Fibroblast of lung (primary cell): ENCODE data around the gene NTN4. TPM values are rescaled to one million over a fixed set of nuclear protein-coding genes. Genes with fewer than 3 reads are reported as not detected.

Experiments
- DNase-seq, 2 donors: peaks; one replicate each; pipeline versions ENCODE4 v3.0.0 to v3.0.0-alpha.2; 2010; ENCODE audit warnings: low read depth in 2 of 2
- H2AFZ ChIP-seq: 2 replicates; pipeline ENCODE4 v1.5.1; 2012; ENCODE audit warnings: low read length, control low read depth, inconsistent platforms
- H3K27ac ChIP-seq: 2 replicates; pipeline ENCODE4 v1.5.1; 2011; ENCODE audit warnings: low read length, control low read depth; ENCODE audit not compliant: insufficient read depth
- H3K27me3 ChIP-seq: 2 replicates; pipeline ENCODE4 v1.5.1; 2011; ENCODE audit warnings: mild to moderate bottlenecking, low read length; ENCODE audit not compliant: control insufficient read depth, insufficient read depth
- H3K36me3 ChIP-seq: 2 replicates; pipeline ENCODE4 v1.5.1; 2011; ENCODE audit warnings: low read length; ENCODE audit not compliant: control insufficient read depth, insufficient read depth
- H3K4me1 ChIP-seq: 2 replicates; pipeline ENCODE4 v1.5.1; 2011; ENCODE audit warnings: low read length; ENCODE audit not compliant: control insufficient read depth, insufficient read depth; ENCODE audit errors: extremely low read depth
- H3K4me2 ChIP-seq: 2 replicates; pipeline ENCODE4 v1.5.1; 2011; ENCODE audit warnings: low read length, control low read depth; ENCODE audit not compliant: insufficient read depth; ENCODE audit errors: extremely low read depth
- H3K4me3 ChIP-seq, 4 experiments: fragments of 200-600 bp in 1 of 4; sonication (generic) in 1 of 4; replicated peaks in 1 of 4; 2 replicates each; pipeline ENCODE4 v1.5.1; 2011 to 2016; ENCODE audit warnings: low read length in 4 of 4, low read depth in 3 of 4, mild to moderate bottlenecking in 3 of 4, control low read depth in 2 of 4, inconsistent platforms in 1 of 4, mixed read lengths in 1 of 4; ENCODE audit not compliant: insufficient read depth in 1 of 4; ENCODE audit errors: control extremely low read depth in 1 of 4
- H3K79me2 ChIP-seq: 2 replicates; pipeline ENCODE4 v1.5.1; 2012; ENCODE audit warnings: mild to moderate bottlenecking, low read length, inconsistent platforms; ENCODE audit not compliant: control insufficient read depth, insufficient read depth
- H3K9ac ChIP-seq: 2 replicates; pipeline ENCODE4 v1.5.1; 2011; ENCODE audit warnings: mild to moderate bottlenecking, low read length, control low read depth; ENCODE audit not compliant: insufficient read depth
- H3K9me3 ChIP-seq: 2 replicates; pipeline ENCODE4 v1.5.1; 2012; ENCODE audit warnings: low read depth, low read length; ENCODE audit not compliant: control insufficient read depth, insufficient read depth
- H4K20me1 ChIP-seq: 2 replicates; pipeline ENCODE4 v1.5.1; 2011; ENCODE audit warnings: low read length; ENCODE audit not compliant: control insufficient read depth, insufficient read depth; ENCODE audit errors: extremely low read depth
- EZH2 ChIP-seq: IDR thresholded peaks from 2 replicates; pipeline ENCODE4 v1.5.1; 2012; ENCODE audit warnings: low read length, control low read depth, mild to moderate bottlenecking; ENCODE audit errors: missing control alignments
- polyA plus RNA-seq, 2 donors: library from polyadenylated mRNA; depleted of rRNA in 1 of 2; stranded (reverse) in 1 of 2; unstranded in 1 of 2; fragments of >200 nt; gene quantifications; 2 replicates each; pipeline ENCODE4 v1.2.1, GENCODE V29; 2011 to 2012; ENCODE audit warnings: missing spikeins in 1 of 2
- total RNA-seq: library from RNA; depleted of rRNA; stranded (reverse); fragments of >200 nt; gene quantifications from 2 replicates; pipeline ENCODE4 v1.2.1, GENCODE V29; 2014
- TF ChIP-seq, protein P1 (sequence below), 2 donors: IDR thresholded peaks in 1 of 2; conservative IDR thresholded peaks in 1 of 2; 1 replicate in 1 of 2; 2 replicates in 1 of 2; pipeline ENCODE4 v1.5.1; 2011 to 2012; ENCODE audit warnings: low read length in 2 of 2, control low read depth in 1 of 2, inconsistent platforms in 1 of 2, low read depth in 1 of 2, mild to moderate bottlenecking in 1 of 2

NTN4 gene
- total and polyA plus RNA-seq, 2 donors (not counting 1 experiment from before 2014, with no cell fraction given), result 28.6 to 170 TPM

- H4K20me1 ChIP-seq, result no peaks in the 10 kb centered on the region
- H3K4me1 ChIP-seq, result no peaks in the 10 kb centered on the region
- no peak for TF ChIP-seq EZH2
- H3K4me2 ChIP-seq, result no peak overlapping the region
- H3K4me3 ChIP-seq, result no peak overlapping the region
- no peaks in the 10 kb centered on the region for H3K27me3 ChIP-seq
- no peaks in the 10 kb centered on the region for H3K79me2 ChIP-seq
- no peak overlapping the region for H3K27ac ChIP-seq
- H3K36me3 ChIP-seq, result no peaks in the 10 kb centered on the region
- DNase-seq, result no peak
- no peak overlapping the region for H3K9ac ChIP-seq
- H2AFZ ChIP-seq, result no peak overlapping the region
- no peaks in the 10 kb centered on the region for H3K9me3 ChIP-seq
Observed at GRCh38 chr12:95687937-95688336, 102.6 kb downstream of the NTN4 start.

GRCh38 chr12:95683418-95683817 is 107.1 kb downstream of the NTN4 start:
- Histone ChIP-seq H3K9ac (no peak overlapping the region), H2AFZ (no peak overlapping the region), H3K4me3 (no peak overlapping the region), H3K27ac (no peak overlapping the region), H4K20me1 (no peaks in the 10 kb centered on the region), H3K4me1 (no peaks in the 10 kb centered on the region), H3K9me3 (no peaks in the 10 kb centered on the region), H3K36me3 (no peaks in the 10 kb centered on the region), H3K4me2 (no peak overlapping the region), H3K27me3 (no peaks in the 10 kb centered on the region), H3K79me2 (no peaks in the 10 kb centered on the region)
- no peak for DNase-seq
- TF ChIP-seq, protein P1, sequence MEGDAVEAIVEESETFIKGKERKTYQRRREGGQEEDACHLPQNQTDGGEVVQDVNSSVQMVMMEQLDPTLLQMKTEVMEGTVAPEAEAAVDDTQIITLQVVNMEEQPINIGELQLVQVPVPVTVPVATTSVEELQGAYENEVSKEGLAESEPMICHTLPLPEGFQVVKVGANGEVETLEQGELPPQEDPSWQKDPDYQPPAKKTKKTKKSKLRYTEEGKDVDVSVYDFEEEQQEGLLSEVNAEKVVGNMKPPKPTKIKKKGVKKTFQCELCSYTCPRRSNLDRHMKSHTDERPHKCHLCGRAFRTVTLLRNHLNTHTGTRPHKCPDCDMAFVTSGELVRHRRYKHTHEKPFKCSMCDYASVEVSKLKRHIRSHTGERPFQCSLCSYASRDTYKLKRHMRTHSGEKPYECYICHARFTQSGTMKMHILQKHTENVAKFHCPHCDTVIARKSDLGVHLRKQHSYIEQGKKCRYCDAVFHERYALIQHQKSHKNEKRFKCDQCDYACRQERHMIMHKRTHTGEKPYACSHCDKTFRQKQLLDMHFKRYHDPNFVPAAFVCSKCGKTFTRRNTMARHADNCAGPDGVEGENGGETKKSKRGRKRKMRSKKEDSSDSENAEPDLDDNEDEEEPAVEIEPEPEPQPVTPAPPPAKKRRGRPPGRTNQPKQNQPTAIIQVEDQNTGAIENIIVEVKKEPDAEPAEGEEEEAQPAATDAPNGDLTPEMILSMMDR (conservative IDR thresholded peaks at IDR 0.05 in 1 of 2, IDR thresholded peaks at IDR 0.05 in 1 of 2; ENCODE audit: low read depth in 1 of 2, low read length in 2 of 2), result no peak
- no peak for TF ChIP-seq EZH2

- Histone ChIP-seq H3K9me3 (no peaks in the 10 kb centered on the region), H3K4me1 (no peaks in the 10 kb centered on the region), H3K4me2 (no peak overlapping the region), H3K79me2 (no peaks in the 10 kb centered on the region), H4K20me1 (no peaks in the 10 kb centered on the region), H3K27ac (no peak overlapping the region), H2AFZ (no peak overlapping the region), H3K9ac (no peak overlapping the region), H3K36me3 (no peaks in the 10 kb centered on the region), H3K27me3 (no peaks in the 10 kb centered on the region), H3K4me3 (no peak overlapping the region)
- no peak for DNase-seq
- TF ChIP-seq, protein P1 (conservative IDR thresholded peaks at IDR 0.05 in 1 of 2, IDR thresholded peaks at IDR 0.05 in 1 of 2; ENCODE audit: low read depth in 1 of 2, low read length in 2 of 2), result no peak
- no peak for TF ChIP-seq EZH2
Observed at GRCh38 chr12:95681210-95681765, 109.3 kb downstream of the NTN4 start.
